K562 (cell line): ENCODE measurements around the gene DGCR2. TPM values are rescaled to one million over a fixed set of nuclear protein-coding genes. Genes with fewer than 3 reads are reported as not detected.

ENCODE experiments used
- ATF3 ChIP-seq, 2 experiments: fragments of 450-650 bp in 1 of 2; sonication (generic) in 1 of 2; formaldehyde crosslinking in 1 of 2; IDR thresholded peaks in 1 of 2; conservative IDR thresholded peaks in 1 of 2; 2 replicates each; pipeline versions ENCODE4 v1.6.1 to v1.8.1; 2016 to 2023; ENCODE audit warnings: mild to moderate bottlenecking in 2 of 2, moderate library complexity in 2 of 2, inconsistent platforms in 1 of 2, missing genetic modification reagents in 1 of 2
- DMBX1 ChIP-seq: fragments of 250-450 bp; sonication (Bioruptor Pico); IDR thresholded peaks from 2 replicates; pipeline ENCODE4 v1.8.0; 2022; ENCODE audit warnings: inconsistent platforms, mild to moderate bottlenecking, moderate library complexity, borderline replicate concordance
- ELK3 ChIP-seq: fragments of 450-650 bp; formaldehyde crosslinking; IDR thresholded peaks from 2 replicates; pipeline ENCODE4 v1.4.0; 2020; ENCODE audit warnings: mild to moderate bottlenecking
- EZH2 ChIP-seq: IDR thresholded peaks from 2 replicates; pipeline ENCODE4 v1.6.1; 2012; ENCODE audit warnings: low read depth, mild to moderate bottlenecking, inconsistent platforms, low read length, borderline replicate concordance
- GATA2 ChIP-seq: sonication (generic); formaldehyde crosslinking; IDR thresholded peaks from 2 replicates; pipeline ENCODE4 v1.4.0; 2020; ENCODE audit warnings: mild to moderate bottlenecking, missing genetic modification reagents
- GTF2A2 ChIP-seq: IDR thresholded peaks from 2 replicates; pipeline ENCODE4 v1.6.1; 2016; ENCODE audit warnings: mild to moderate bottlenecking, missing genetic modification characterization, missing compliant biosample characterization
- HNRNPLL ChIP-seq: fragments of 200-400 bp; formaldehyde crosslinking; IDR thresholded peaks from 2 replicates; pipeline ENCODE4 v1.6.1; 2017; ENCODE audit warnings: low read length, low read depth, mild to moderate bottlenecking; ENCODE audit not compliant: poor library complexity, severe bottlenecking
- KAT2B ChIP-seq: IDR thresholded peaks from one replicate; pipeline ENCODE4 v1.6.1; 2012; ENCODE audit warnings: low read depth, mild to moderate bottlenecking, control low read depth, inconsistent platforms, low read length, moderate library complexity
- KDM5B ChIP-seq: fragments of 200-600 bp; sonication (generic); IDR thresholded peaks from 2 replicates; pipeline ENCODE4 v1.6.1; 2012; ENCODE audit warnings: low read depth, mild to moderate bottlenecking, moderate library complexity, low read length, control low read depth, inconsistent platforms; ENCODE audit not compliant: insufficient replicate concordance
- KHSRP ChIP-seq: fragments of 450-650 bp; IDR thresholded peaks from 2 replicates; pipeline ENCODE4 v1.6.1; 2017
- KLF1 ChIP-seq: fragments of 450-650 bp; IDR thresholded peaks from 2 replicates; pipeline ENCODE4 v1.6.1; 2016; ENCODE audit warnings: missing genetic modification characterization, missing compliant biosample characterization
- NFE2 ChIP-seq: IDR thresholded peaks from 2 replicates; pipeline ENCODE4 v1.6.1; 2014; ENCODE audit warnings: antibody characterized with exemption, low read depth
- PHF8 ChIP-seq: fragments of 200-600 bp; sonication (generic); IDR thresholded peaks from 2 replicates; pipeline ENCODE4 v1.6.1; 2012; ENCODE audit warnings: mixed run types, mild to moderate bottlenecking, inconsistent platforms, low read length, moderate library complexity, borderline replicate concordance
- POLR2G ChIP-seq: fragments of 200-400 bp; formaldehyde crosslinking; IDR thresholded peaks from 2 replicates; pipeline ENCODE4 v1.6.1; 2017; ENCODE audit warnings: low read depth, mild to moderate bottlenecking, antibody characterized with exemption, low read length, moderate library complexity
- PURB ChIP-seq: sonication (generic); formaldehyde crosslinking; IDR thresholded peaks from 2 replicates; pipeline ENCODE4 v1.9.0; 2021; ENCODE audit warnings: low read depth, mild to moderate bottlenecking, missing genetic modification reagents
- RBM25 ChIP-seq: fragments of 200-400 bp; formaldehyde crosslinking; IDR thresholded peaks from 2 replicates; pipeline ENCODE4 v1.6.1; 2018; ENCODE audit warnings: low read length, low read depth, moderate library complexity; ENCODE audit not compliant: severe bottlenecking
- SMAD1 ChIP-seq: fragments of 150-350 bp; IDR thresholded peaks from 2 replicates; pipeline ENCODE4 v1.6.1; 2014; ENCODE audit warnings: low read length, low read depth; ENCODE audit not compliant: partially characterized antibody
- STAT5B ChIP-seq: fragments of 250-450 bp; sonication (Bioruptor Pico); IDR thresholded peaks from 2 replicates; pipeline ENCODE4 v1.8.0; 2021; ENCODE audit warnings: mild to moderate bottlenecking, inconsistent platforms
- USF1 ChIP-seq: sonication (generic); formaldehyde crosslinking; IDR thresholded peaks from 2 replicates; pipeline ENCODE4 v1.9.0; 2022; ENCODE audit warnings: mild to moderate bottlenecking, missing genetic modification reagents
- USF2 ChIP-seq: sonication (generic); formaldehyde crosslinking; IDR thresholded peaks from 2 replicates; pipeline ENCODE4 v1.5.0; 2020; ENCODE audit warnings: missing genetic modification reagents
- ZNF165 ChIP-seq: fragments of 250-450 bp; sonication (Bioruptor Pico); IDR thresholded peaks from 2 replicates; pipeline ENCODE4 v1.4.0; 2020; ENCODE audit warnings: borderline replicate concordance
- ZNF212 ChIP-seq: fragments of 450-650 bp; formaldehyde crosslinking; IDR thresholded peaks from 2 replicates; pipeline ENCODE4 v1.4.0; 2020; ENCODE audit warnings: mild to moderate bottlenecking
- ZNF583 ChIP-seq: fragments of 250-450 bp; sonication (Bioruptor Pico); IDR thresholded peaks from 2 replicates; pipeline ENCODE4 v1.4.0; 2020
- ZSCAN32 ChIP-seq: fragments of 450-650 bp; formaldehyde crosslinking; IDR thresholded peaks from 2 replicates; pipeline ENCODE4 v1.4.0; 2020; ENCODE audit warnings: mild to moderate bottlenecking, moderate library complexity
- polyA plus RNA-seq, 8 experiments: library from polyadenylated mRNA; depleted of rRNA in 4 of 8; stranded (reverse) in 5 of 8; unstranded in 3 of 8; fragments of >200 nt; fragmentation: Nextera tagmentation in 2 of 8; fragmentation: Illumina TruSeq in 1 of 8; extraction: Ambion mirVana in 2 of 8; extraction: Trizol in 1 of 8; gene quantifications; 2 replicates each; pipeline versions ENCODE4 v1.2.1 to v1.2.3, GENCODE V29; 2011 to 2014; ENCODE audit warnings: inconsistent platforms in 1 of 8, missing spikeins in 1 of 8
- total RNA-seq, 7 experiments: library from RNA; depleted of rRNA in 6 of 7; stranded (reverse); fragments of >200 nt in 6 of 7; fragmentation: Illumina TruSeq in 2 of 7; extraction: Trizol in 2 of 7; gene quantifications; 2 replicates each; pipeline versions ENCODE4 v1.2.1 to v1.2.3, GENCODE V29; 2011 to 2021; ENCODE audit warnings: low replicate concordance in 1 of 7

Gene DGCR2
- total and polyA plus RNA-seq, 9 of the 15 experiments (the other 6 are each of a cell fraction or from before 2014, with no cell fraction given) = 0.69 to 101 (median 56.4) TPM

- 0 out of 2 replicates have a peak, but pooled peaks have one; percentile 58 for TF ChIP-seq DMBX1 (CRISPR knock-in tag)
- TF ChIP-seq GATA2 (CRISPR knock-in tag) = no peak
- TF ChIP-seq PURB = no peak
- no peak for TF ChIP-seq ZSCAN32 (CRISPR knock-in tag)
- peak; percentile 47 for TF ChIP-seq HNRNPLL
- TF ChIP-seq RBM25 = no peak
- TF ChIP-seq KDM5B = peak; percentile 74
- peak; percentile 52 for TF ChIP-seq SMAD1
- TF ChIP-seq ZNF212 (CRISPR knock-in tag) = no peak
- no peak for TF ChIP-seq USF2
- peak; percentile 76; the same call in 1 of the 2 replicates for TF ChIP-seq KLF1 (tag)
- TF ChIP-seq ELK3 = no peak
- no peak for TF ChIP-seq STAT5B
- TF ChIP-seq NFE2 = no peak
- no peak for TF ChIP-seq POLR2G
- TF ChIP-seq PHF8 = peak; percentile 13; the same call in 1 of the 2 replicates
- no peak for TF ChIP-seq ATF3 (IDR thresholded peaks at IDR 0.05)
- no peak; the same call in 1 of the 2 replicates for TF ChIP-seq ATF3 (CRISPR knock-in tag; conservative IDR thresholded peaks at IDR 0.05)
- TF ChIP-seq EZH2 = peak; percentile 19; the same call in 1 of the 2 replicates
- no peak for TF ChIP-seq USF1
- no peak for TF ChIP-seq KAT2B
- no peak for TF ChIP-seq ZNF165
- 0 out of 2 replicates have a peak, but pooled peaks have one; percentile 9 for TF ChIP-seq ZNF583
- no peak for TF ChIP-seq KHSRP
- 0 out of 2 replicates have a peak, but pooled peaks have one; percentile 39 for TF ChIP-seq GTF2A2 (tag)
Measured at GRCh38 chr22:19169002-19169946, 47.1 kb upstream of the DGCR2 start (continued).
